HG03575 (cell line): ENCODE data around the gene KLHL36.

Experiments
- ATAC-seq: cut with Tn5 transposase; IDR thresholded peaks from one replicate; pipeline ENCODE4 v1.9.1; 2021; ENCODE audit not compliant: unreplicated experiment, insufficient number of reproducible peaks, low FRiP score; ENCODE audit errors: extremely low read depth

Gene KLHL36

DNA sequence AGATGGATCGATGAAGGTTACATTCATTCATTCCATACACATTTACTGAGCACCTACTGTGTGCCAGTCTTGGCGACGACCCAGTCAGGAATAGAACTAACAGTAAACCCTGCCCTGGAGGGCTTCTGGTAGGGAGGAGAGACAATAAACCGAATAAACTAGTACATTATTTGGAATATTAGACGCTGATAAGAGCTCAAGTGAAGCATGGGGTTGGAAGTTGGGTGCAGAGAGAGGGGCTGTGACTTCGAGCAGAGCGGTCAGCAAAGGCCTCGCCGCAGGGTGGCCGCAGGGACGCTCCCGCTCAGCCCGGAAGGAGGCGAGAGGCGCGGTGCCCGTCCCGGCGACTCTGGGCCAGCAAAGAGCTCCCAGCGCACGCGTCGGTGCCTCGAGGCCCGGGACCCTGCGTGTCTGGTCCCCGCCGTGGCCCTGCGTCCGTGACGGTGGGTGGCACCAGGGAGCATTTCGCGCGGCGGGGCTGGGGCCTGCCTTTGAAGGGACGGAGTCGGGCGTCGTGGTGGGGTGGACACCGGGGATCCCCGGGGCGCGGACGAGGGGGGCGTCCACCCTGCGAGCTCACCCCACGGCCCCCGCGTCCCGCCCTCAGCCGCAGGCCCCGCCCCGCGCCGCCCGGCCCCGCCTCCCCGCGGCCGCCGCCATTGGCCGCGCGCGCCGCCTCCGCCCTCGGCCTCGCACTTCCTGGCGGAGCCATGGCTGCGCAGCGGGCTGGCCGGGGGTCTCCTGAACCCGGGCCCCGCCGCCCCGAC, at the start of gene KLHL36:
TSS of gene KLHL36 (plus strand) at position 684 of the 767 bp plus-strand sequence. CDS start 2,357 bp downstream, outside the sequence.
- ATAC-seq, result no peak

DNA sequence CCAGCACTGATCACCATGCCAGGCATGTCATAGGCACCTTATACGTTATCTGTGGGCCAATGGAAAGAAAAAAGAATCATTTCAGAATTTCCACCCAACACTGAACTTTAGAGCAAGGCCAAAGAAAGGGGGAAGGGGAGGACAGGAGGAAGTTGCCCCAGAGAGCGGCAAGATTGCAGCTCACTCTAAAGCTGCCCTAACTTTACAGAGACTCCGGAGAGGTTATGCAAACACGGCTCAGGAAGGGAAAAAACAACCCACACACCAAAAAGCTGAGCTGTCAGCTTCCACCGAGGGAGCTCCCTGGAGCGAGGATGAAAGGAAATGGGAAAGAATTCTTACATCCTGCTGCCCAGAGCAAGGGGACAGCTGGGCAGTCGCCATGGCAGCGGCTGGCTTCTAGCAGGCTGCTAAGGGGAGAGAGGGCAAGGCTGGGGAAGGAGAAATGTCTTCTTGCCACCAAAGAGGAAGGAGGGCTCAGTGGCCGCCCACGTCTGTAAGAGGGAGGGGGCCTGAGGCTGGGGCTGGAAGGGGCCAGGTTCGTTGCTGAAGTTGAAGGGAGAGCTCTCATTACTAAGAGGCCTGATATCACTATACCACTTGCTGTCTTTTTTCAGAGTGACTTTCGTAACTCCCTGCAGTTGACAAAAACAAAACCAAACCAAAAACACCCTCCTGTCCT, 48.6 kb upstream of the KLHL36 start:
- ATAC-seq, result no peak

DNA sequence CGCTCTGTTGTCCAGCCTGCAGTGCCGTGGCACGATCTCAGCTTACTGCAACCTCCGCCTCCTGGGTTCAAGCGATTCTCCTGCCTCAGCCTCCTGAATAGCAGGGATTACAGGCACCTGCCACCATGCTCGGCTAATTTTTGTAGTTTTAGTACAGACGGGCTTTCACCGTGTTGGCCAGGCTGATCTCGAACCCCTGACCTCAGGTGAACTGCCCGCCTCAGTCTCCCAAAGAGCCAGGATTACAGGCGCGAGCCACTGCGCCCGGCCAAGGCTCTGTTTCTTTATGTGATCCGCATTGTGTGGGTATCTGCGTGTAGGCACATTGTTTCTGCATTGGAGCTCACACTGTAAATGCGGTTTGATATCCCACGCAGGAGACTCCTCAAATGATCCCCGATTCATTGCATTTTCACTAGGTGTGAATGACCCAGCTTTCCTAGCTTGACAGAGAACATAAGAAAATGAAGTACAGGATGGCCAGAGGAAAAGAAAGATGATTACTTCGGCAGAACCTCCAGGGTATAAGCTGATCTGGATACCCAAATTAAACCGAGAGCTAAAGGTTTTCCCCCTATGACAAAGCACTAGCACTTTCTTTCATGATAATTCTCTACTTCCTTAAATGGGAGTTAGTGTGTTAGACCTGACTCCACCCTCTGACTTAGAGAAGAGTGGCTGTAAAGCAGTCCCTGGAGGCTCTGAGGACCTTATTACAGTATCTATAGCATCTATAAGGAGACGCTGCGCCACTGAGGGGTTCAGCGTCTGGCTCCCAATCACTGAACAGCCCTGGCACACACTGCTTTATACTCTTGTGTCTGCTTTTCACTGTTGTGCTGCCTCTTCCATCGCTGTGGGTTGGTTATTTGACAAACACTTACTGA, 47.7 kb upstream of the KLHL36 start:
- ATAC-seq, result peak; percentile 37

- no peak for ATAC-seq
Measured at GRCh38 chr16:84603140-84603816, 45.0 kb upstream of the KLHL36 start.

DNA sequence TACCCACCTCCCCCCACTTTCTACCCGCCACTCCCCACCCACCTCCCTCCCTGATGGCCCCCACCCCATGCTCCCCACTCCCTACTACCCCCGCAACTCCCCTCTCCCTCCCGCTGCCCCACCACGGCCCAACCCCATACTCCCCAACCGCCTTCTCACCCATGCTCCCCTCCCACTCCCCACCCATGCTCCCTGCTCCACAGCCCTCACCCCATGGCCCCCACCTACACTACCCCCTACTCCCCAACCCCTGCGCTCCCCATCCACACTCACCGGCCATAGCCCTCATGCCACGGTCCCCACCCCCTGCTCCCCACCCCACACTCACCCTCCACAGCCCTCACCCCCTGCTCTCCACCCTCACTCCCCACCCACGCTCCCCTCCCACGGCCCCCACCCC, 44.4 kb upstream of the KLHL36 start:
- ATAC-seq, result no peak

DNA sequence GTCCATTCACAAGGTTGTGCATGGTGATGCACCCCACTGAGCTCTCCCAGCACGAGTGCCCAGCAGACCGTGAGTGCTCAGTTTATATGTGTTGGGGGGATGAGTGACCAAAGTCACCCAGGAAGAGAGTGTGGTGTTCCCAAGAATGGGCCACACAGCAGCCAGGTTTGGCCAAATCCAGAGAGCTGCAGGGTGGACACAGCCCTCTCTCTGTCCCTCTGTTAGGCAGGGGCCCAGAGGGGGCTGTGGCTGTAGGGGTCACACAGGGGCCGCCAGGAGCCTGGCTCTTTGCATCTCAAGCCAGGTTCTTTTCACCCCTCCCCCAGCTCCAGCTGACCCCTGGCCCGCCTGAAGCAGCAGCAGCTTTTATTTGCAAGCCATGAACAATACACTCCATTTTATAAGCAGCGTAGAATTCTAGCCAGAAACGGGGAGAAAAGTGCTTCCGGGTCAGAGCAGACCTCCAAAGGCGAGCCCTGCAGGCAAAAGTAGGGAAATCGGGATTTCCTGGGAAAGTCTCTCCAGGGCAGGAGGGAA, 43.8 kb upstream of the KLHL36 start:
- no peak for ATAC-seq

DNA sequence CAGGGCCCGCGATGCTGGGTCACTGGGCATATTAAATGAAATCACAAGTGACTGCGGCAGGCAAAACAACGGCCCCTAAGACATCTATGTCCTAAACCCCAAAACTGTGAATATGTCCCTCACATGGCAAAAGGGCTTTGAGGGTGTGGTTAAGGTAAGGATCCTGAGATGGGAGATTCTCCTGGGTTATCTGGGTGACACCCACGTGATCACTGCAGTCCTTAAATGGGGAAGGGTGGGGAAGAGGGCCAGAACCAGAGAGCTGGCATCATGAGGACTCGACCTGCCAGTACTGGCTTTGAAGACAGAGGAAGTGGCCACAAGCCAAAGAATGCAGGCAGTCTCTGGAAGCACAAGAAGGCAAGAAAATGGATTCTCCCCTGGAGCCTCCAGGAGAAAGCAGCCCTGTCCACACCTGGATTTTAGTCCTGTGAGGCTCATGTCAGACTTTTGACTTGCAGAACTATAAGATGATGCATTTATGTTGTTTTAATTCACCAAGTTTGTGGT, 42.9 kb upstream of the KLHL36 start:
- no peak for ATAC-seq

DNA sequence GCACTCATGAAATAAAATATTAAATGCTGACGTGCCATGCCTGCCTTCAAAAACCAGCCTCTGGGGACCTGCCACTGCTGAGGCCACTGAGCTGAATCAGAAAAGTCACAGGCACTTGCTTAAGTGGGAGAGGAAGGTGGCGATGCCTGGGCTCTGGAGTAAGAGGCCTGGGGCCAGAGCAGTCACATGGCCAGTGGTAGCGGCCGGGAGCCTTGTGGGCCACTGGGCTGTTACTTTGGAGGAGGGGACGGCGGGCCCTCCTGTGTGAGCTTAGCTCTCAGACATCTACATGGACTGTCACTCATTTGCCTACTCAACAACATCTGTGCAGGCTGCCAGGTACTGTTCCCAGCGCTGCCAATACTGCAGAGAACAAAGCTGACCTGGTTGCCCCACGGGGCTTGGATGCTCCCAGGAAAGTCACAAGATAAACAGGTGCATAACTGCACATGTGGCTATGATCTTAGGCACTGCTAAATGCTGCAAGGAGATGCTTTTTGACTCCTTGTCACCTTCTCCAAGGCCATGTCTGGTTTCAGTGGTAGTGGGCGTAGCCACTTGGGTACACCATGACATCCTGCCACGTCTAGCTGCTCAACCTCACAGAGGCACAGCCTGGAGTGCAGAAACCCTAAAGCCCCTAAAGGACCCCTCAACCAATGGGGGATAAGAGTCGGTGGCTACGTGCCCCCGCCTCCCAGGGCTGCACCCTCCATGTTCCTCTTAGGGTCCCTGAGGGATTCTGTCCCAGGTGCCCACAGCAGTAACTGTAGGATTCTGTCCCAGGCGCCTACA, 42.0 kb upstream of the KLHL36 start:
- no peak for ATAC-seq

DNA sequence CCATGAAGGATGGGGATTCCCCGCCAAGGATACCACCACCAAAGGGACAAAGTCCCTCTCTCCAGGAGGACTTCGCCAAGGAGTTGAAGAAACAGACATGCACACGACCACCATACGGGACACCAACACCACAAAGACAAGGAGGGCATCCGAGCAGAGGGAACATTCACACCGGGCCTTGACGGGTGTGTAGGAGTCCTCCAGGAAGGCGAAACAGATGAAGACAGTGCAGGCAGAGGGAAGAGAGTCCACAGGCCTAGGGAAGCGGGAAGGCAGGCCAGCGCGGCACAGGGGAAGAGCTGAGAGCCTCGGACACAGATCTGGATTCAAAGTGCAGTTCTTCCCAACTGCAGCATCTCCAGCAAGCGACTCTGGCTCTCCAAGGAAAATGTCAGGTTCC, 41.2 kb upstream of the KLHL36 start:
- ATAC-seq, result no peak

GRCh38 chr16:84607694-84608093, 40.6 kb upstream of the KLHL36 start:
- no peak for ATAC-seq

- no peak for ATAC-seq
Measured at GRCh38 chr16:84608282-84608681, 40.0 kb upstream of the KLHL36 start.

DNA sequence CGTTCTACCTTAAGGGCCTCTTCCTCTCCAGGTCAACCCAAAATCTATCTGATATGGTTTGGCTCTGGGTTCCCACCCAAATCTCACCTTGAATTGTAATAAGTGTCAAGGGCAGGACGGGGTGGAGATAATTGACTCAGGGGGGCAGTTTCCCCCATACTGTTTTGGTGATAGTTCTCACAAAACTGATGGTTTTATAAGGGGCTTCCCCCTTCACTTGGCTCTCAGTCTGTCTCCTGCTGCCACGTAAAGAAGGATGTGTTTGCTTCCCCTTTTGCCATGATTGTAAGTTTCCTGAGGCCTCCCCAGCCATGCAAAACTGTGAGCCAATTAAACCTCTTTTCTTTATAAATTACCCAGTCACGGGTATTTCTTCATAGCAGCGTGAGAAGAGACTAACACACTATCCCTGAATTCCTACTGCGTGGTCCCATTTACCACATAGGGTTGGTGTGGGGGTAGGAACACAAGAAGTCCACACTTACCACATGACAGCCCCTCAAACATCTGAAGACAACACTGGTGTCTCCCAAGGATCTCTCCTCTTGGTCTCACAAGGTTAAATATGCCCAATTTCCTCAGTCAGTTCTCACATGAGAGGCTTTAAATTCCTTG, 38.6 kb upstream of the KLHL36 start:
- no peak for ATAC-seq

DNA sequence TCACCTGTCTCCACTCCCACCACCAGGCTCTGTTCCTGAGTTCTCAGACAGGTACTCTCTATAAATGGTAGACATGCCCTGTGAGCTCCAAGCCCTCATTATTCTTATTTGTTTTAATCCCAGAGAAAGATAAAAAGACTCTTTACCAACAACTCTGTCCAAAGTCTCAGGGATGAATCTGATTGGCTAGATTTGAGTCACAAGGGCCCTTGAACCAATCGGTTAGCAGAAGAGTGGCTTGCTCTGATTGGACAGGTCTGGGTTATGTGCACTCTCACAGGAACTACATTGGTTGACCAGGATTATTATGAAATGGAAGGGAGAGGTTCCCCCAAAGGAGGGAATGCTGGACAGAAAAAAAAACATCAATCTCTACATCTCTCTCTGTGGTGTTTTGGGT, 37.9 kb upstream of the KLHL36 start:
- no peak for ATAC-seq

DNA sequence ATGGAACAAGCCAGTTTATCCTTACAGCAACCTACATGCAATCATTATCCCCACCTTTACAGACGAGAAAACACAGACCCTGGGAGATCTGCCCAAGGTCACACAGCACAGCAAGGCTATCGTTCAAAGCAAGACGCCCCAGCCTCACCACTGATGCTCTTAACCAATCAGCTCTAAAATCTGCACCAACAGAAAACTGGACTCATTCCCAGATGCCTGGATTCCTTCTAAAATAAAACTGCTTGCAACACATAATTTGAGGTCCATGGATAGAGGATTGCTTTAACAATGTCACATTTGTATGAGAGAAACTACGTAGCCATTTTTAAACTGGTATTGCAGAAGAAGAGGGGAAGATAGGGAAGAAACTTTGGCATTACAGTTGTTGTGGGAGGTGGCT, 37.3 kb upstream of the KLHL36 start:
- no peak for ATAC-seq

- no peak for ATAC-seq
Measured at GRCh38 chr16:84612686-84613085, 35.6 kb upstream of the KLHL36 start.

DNA sequence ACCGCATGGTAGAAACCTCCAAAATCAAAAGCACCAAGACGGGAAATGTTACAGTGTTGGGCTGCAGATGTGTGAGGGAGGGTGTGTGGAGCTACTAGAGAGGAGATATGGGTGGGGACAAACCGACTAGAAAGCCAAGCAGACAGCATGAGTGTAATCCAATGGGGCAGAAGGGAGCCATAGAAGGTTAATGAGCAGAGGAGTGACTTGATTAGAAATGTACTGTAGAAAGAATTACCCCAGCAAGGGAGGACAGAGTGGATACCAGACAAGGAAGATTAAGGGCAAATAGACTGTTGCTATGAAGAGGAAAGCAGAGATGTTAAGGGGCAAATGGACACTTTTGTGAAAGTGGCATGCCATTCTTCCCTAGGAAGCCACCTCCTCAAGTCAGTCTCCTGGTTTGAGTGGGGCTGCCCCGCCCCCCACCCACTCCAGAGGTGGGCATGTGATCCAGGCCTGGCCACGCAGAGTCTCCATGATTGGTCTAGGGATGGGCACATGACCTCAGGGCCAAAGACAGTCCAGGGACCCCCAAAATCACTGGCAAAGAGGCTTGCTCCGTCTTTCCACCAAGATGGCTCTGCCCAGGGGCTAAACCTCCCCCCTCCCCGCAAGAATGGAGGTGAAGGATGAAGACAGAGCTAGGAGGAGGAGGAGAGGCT, 34.8 kb upstream of the KLHL36 start:
- ATAC-seq, result no peak

GRCh38 chr16:84614073-84614459, 34.2 kb upstream of the KLHL36 start:
- ATAC-seq, result no peak
